VCaP (cell line): ENCODE results near the gene LDLRAD4.
A peak's percentile ranks its signal among the peaks of the same experiment; 100 is the strongest.

Source experiments
- H3K27ac ChIP-seq: fragments of 450-650 bp; 2 replicates; pipeline ENCODE4 v1.5.1; 2017
- CTCF ChIP-seq: fragments of 450-650 bp; conservative IDR thresholded peaks from 2 replicates; pipeline ENCODE4 v1.5.1; 2017; ENCODE audit warnings: mild to moderate bottlenecking, moderate library complexity

Gene LDLRAD4

GRCh38 chr18:13218368-13218991 is at the start of gene LDLRAD4:
TSS of gene LDLRAD4 (plus strand) at chr18:13218760.
- H3K27ac ChIP-seq = peak within 1 kb of the TSS; percentile 55; the same call in 1 of the 2 replicates
- no peak for TF ChIP-seq CTCF

GRCh38 chr18:13173578-13174145 is 44.9 kb upstream of the LDLRAD4 start:
- TF ChIP-seq CTCF = no peak
- no peak overlapping the region for H3K27ac ChIP-seq

GRCh38 chr18:13175266-13175665 is 43.3 kb upstream of the LDLRAD4 start:
- no peak for TF ChIP-seq CTCF
- H3K27ac ChIP-seq = no peak overlapping the region

GRCh38 chr18:13175754-13176210 is 42.8 kb upstream of the LDLRAD4 start:
- no peak overlapping the region for H3K27ac ChIP-seq
- TF ChIP-seq CTCF = no peak

GRCh38 chr18:13176847-13177246 is 41.7 kb upstream of the LDLRAD4 start:
- H3K27ac ChIP-seq = no peak overlapping the region
- no peak for TF ChIP-seq CTCF

- TF ChIP-seq CTCF = no peak
Observed at GRCh38 chr18:13178197-13178596, 40.4 kb upstream of the LDLRAD4 start.

GRCh38 chr18:13178976-13179375 is 39.6 kb upstream of the LDLRAD4 start:
- no peak overlapping the region for H3K27ac ChIP-seq

More at GRCh38 chr18:13178197-13178596, 40.4 kb upstream of the LDLRAD4 start:
- H3K27ac ChIP-seq = no peak overlapping the region

More at GRCh38 chr18:13178976-13179375, 39.6 kb upstream of the LDLRAD4 start:
- TF ChIP-seq CTCF = no peak
